Calu3 (cell line): ENCODE results near the gene BMPER. TPM values are rescaled to one million over a fixed set of nuclear protein-coding genes. Genes with fewer than 3 reads are reported as not detected.

ENCODE experiments used
- BruUV-seq: library from RNA; stranded (reverse); fragments of 400-500 nt; replicated peaks from 2 replicates; lab custom pipeline; 2021; lab: Mats Ljungman, UMichigan
- CTCF ChIA-PET: fragments of 300-600 bp; sonication (Branson Sonifier 250); formaldehyde crosslinking; loops from one replicate; lab custom pipeline; 2022; ENCODE audit warnings: antibody characterized with exemption; lab: Charles Lee
- DNase-seq: peaks from one replicate; pipeline ENCODE4 v3.0.0; 2022
- H3K27ac Mint-ChIP-seq: one replicate; pipeline ENCODE4 v1.8.0; 2022; ENCODE audit warnings: mixed read lengths; ENCODE audit not compliant: unreplicated experiment
- H3K27me3 Mint-ChIP-seq: one replicate; pipeline ENCODE4 v1.8.0; 2022; ENCODE audit warnings: mixed read lengths; ENCODE audit not compliant: unreplicated experiment
- H3K36me3 Mint-ChIP-seq: one replicate; pipeline ENCODE4 v1.8.0; 2022; ENCODE audit warnings: mild to moderate bottlenecking, moderate library complexity, mixed read lengths; ENCODE audit not compliant: insufficient read depth, unreplicated experiment
- H3K4me1 Mint-ChIP-seq: one replicate; pipeline ENCODE4 v1.8.0; 2022; ENCODE audit warnings: mild to moderate bottlenecking, low read depth, mixed read lengths; ENCODE audit not compliant: unreplicated experiment
- H3K4me3 Mint-ChIP-seq: one replicate; pipeline ENCODE4 v1.8.0; 2022; ENCODE audit warnings: mild to moderate bottlenecking, low read depth, moderate library complexity, mixed read lengths; ENCODE audit not compliant: unreplicated experiment
- H3K9me3 Mint-ChIP-seq: one replicate; pipeline ENCODE4 v1.8.0; 2022; ENCODE audit warnings: low read depth, mixed read lengths; ENCODE audit not compliant: unreplicated experiment
- intact Hi-C: fragments of 100-400 bp; cut with micrococcal nuclease; formaldehyde crosslinking; loops from one replicate; pipeline ENCODE4 v1.10.0; 2022; ENCODE audit not compliant: unreplicated experiment
- total RNA-seq: library from RNA; stranded (reverse); gene quantifications from 2 replicates; pipeline ENCODE4 v1.2.3, GENCODE V29; 2022
- TF ChIP-seq, protein P1 (sequence below): fragments of 200-600 bp; IDR thresholded peaks from one replicate; pipeline ENCODE4 v1.8.0; 2022; ENCODE audit warnings: antibody characterized with exemption; ENCODE audit not compliant: unreplicated experiment

BMPER gene
- total RNA-seq, 1 experiment from 2014 or later: not detected

DNA sequence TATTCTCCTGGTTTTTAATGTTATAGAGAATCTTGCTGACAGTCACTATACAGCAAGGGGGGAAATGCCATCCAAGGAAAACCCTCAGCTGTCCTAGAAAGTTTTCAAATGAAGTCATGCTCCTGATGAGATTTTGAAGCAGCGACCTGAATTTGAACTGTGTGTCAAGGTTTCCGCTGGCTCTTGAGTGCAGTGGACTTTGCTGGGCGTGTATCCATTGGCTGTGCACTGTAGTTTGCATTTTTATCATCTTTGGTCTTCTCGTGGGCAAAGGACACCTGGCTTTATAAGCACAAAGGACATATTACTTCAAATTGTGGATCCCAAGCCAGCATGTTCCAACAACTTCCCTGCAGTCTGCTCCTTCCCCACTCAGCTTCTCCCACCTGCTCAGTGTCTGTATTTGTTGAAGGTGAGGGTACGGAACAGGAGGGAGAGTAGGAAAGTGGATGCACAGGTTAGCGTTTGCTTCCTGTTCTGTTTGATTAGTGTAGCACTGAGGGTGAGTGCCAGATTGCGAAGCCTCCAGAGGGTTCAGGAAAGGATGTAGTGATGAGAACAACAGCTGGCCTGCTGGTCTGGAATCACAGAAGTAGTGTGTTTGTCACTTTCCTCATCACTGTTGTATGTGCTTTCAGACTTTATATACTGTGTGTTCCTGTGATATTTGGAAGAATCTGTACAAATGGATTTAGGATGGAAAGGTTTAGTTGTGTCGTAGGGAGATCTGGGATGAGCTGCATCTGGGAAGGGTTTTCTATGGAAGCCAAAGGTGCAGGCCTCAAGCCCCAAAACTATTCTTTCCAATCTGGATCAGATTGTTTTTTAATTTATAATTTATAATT is 204.8 kb downstream of the BMPER start:
- intact Hi-C loops: no loop called here
- CTCF ChIA-PET: no interaction called here
- H3K9me3 Mint-ChIP-seq: peaks cover 7% of the 10 kb centered on the region
- no TSS peak for BruUV-seq
- no peaks in the 10 kb centered on the region for H3K36me3 Mint-ChIP-seq
- no peak for DNase-seq
- H3K27me3 Mint-ChIP-seq: peaks cover 25% of the 10 kb centered on the region
- no peaks in the 10 kb centered on the region for H3K4me1 Mint-ChIP-seq
- no peak overlapping the region for H3K4me3 Mint-ChIP-seq
- no peak overlapping the region for H3K27ac Mint-ChIP-seq
- TF ChIP-seq, protein P1, sequence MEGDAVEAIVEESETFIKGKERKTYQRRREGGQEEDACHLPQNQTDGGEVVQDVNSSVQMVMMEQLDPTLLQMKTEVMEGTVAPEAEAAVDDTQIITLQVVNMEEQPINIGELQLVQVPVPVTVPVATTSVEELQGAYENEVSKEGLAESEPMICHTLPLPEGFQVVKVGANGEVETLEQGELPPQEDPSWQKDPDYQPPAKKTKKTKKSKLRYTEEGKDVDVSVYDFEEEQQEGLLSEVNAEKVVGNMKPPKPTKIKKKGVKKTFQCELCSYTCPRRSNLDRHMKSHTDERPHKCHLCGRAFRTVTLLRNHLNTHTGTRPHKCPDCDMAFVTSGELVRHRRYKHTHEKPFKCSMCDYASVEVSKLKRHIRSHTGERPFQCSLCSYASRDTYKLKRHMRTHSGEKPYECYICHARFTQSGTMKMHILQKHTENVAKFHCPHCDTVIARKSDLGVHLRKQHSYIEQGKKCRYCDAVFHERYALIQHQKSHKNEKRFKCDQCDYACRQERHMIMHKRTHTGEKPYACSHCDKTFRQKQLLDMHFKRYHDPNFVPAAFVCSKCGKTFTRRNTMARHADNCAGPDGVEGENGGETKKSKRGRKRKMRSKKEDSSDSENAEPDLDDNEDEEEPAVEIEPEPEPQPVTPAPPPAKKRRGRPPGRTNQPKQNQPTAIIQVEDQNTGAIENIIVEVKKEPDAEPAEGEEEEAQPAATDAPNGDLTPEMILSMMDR: no peak

DNA sequence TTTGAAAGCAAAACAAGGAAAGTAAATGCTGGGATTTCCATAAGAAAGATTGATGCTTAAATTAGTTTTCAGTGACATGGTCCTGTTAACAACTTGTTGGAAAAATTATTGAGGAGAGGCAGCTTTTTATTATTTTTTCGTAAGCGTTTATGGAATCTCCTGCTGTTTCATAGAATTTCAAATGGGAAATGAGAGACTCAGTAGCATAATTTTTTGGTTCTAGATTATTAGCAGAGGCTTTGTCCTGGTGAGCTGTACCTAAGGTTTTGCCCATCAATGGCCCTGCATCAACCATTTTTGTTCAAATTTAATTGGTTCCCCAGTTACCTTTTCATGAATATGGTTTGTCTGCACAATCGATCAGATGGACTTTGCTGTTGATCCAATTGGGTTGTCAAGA is 205.7 kb downstream of the BMPER start:
- peaks cover 9% of the 10 kb centered on the region for H3K9me3 Mint-ChIP-seq
- no peak overlapping the region for H3K27ac Mint-ChIP-seq
- H3K36me3 Mint-ChIP-seq: no peaks in the 10 kb centered on the region
- H3K4me1 Mint-ChIP-seq: no peaks in the 10 kb centered on the region
- no TSS peak for BruUV-seq
- intact Hi-C loops: no loop called here
- CTCF ChIA-PET: no interaction called here
- H3K4me3 Mint-ChIP-seq: no peak overlapping the region
- no peak for DNase-seq
- TF ChIP-seq, protein P1: no peak
- peaks cover 21% of the 10 kb centered on the region for H3K27me3 Mint-ChIP-seq

DNA sequence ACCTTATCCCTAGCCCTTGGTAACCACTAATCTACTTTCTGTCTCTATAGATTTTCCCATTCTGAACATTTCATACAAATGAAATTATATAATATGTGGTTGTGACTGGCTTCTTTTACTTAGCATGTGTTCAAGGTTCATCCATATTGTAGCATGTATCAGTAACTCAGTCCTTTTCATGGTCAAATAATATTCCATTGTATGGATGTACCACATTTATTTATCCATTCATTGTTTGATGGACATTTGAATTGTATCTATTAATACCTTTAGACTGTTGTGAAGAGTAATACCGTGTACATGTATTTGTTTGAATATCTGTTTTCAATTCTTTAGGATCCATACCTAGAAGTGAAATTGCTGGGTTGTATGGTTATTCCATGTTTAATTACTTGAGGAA is 210.2 kb downstream of the BMPER start:
- no peak for DNase-seq
- intact Hi-C loops: no loop called here
- Mint-ChIP-seq H3K9me3 (peaks cover 9% of the 10 kb centered on the region), H3K4me3 (no peak overlapping the region), H3K36me3 (no peaks in the 10 kb centered on the region), H3K27me3 (peaks cover 5% of the 10 kb centered on the region), H3K27ac (no peak overlapping the region), H3K4me1 (no peaks in the 10 kb centered on the region)
- CTCF ChIA-PET: no interaction called here
- TF ChIP-seq, protein P1: no peak
- BruUV-seq: no TSS peak

DNA sequence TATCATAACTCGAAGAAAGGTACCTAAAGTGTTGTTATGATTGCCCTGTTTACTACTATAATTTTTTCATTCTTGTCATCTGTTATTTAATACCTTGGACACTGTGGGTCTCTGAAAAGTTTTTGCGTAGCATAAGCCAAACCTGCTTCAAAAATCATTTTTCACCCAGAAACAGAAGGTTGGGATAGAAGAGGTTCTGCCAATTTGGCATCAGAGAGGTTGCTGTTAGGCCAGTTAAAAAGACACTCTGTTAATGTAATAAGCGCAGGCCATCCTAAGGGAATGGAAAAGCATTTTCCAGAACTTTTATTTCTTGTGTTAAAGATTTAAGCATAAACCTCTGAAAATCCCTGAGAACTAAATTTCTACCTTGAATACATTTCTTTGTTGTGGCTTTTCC is 212.2 kb downstream of the BMPER start:
- CTCF ChIA-PET: interaction anchor here (0.7 to 1.1 kb wide), 2 partner anchors 11 to 12 kb away, joined by 3 read pairs; no protein-coding TSS in a partner anchor
- intact Hi-C loops: no loop called here
- TF ChIP-seq, protein P1: no peak

More for the DNA sequence above, 212.2 kb downstream of the BMPER start:
- no peak overlapping the region for H3K27ac Mint-ChIP-seq
- no peak for DNase-seq
- H3K9me3 Mint-ChIP-seq: peaks cover 9% of the 10 kb centered on the region
- H3K36me3 Mint-ChIP-seq: no peaks in the 10 kb centered on the region
- H3K27me3 Mint-ChIP-seq: no peaks in the 10 kb centered on the region
- H3K4me3 Mint-ChIP-seq: no peak overlapping the region
- no peaks in the 10 kb centered on the region for H3K4me1 Mint-ChIP-seq
- no TSS peak for BruUV-seq
